Hepatocyte (in vitro differentiated cells): ENCODE data around the gene TKTL2.

Experiments used
- EZH2phosphoT487 ChIP-seq: fragments of 200-600 bp; sonication (generic); IDR thresholded peaks from one replicate; pipeline ENCODE4 v1.6.1; 2018; ENCODE audit warnings: antibody characterized with exemption, mild to moderate bottlenecking, low read depth, moderate library complexity; ENCODE audit not compliant: unreplicated experiment, severe bottlenecking
- TF ChIP-seq, protein P1 (sequence below): fragments of 200-600 bp; sonication (generic); IDR thresholded peaks from 2 replicates; pipeline ENCODE4 v1.5.1; 2016; ENCODE audit warnings: antibody characterized with exemption, mild to moderate bottlenecking; ENCODE audit not compliant: poor library complexity

DNA sequence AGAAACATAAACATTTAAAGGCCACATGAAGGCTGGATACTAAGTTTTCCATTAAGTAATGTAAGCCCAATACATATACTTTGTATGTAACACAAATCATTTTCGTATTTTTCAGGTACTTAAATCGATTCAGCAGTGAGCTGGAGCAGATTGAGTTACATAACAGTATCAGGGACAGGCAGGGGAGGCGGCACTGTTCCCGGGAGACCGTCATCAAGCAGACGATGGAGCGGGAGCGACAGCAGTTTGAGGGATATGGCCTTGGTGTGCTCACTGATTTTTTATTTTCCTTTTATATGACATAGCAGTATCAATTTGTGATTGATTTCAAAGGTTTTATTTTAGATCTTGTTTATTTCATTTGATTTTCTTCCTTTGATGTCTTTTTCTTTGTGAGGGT is 41.6 kb upstream of the TKTL2 start:
- TF ChIP-seq, protein P1, sequence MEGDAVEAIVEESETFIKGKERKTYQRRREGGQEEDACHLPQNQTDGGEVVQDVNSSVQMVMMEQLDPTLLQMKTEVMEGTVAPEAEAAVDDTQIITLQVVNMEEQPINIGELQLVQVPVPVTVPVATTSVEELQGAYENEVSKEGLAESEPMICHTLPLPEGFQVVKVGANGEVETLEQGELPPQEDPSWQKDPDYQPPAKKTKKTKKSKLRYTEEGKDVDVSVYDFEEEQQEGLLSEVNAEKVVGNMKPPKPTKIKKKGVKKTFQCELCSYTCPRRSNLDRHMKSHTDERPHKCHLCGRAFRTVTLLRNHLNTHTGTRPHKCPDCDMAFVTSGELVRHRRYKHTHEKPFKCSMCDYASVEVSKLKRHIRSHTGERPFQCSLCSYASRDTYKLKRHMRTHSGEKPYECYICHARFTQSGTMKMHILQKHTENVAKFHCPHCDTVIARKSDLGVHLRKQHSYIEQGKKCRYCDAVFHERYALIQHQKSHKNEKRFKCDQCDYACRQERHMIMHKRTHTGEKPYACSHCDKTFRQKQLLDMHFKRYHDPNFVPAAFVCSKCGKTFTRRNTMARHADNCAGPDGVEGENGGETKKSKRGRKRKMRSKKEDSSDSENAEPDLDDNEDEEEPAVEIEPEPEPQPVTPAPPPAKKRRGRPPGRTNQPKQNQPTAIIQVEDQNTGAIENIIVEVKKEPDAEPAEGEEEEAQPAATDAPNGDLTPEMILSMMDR = no peak
- no peak for TF ChIP-seq EZH2phosphoT487
